H1 (cell line): ENCODE results near the gene IQCK. TPM values are rescaled to one million over a fixed set of nuclear protein-coding genes. Genes with fewer than 3 reads are reported as not detected.

Source experiments
- CHD1 ChIP-seq: IDR thresholded peaks from 2 replicates; pipeline ENCODE4 v1.6.1; 2012; ENCODE audit warnings: low read depth, low read length, improper control_type of control experiment
- CTCF ChIP-seq, 3 experiments: IDR thresholded peaks; 1 replicate in 2 of 3; 2 replicates in 1 of 3; pipeline versions ENCODE4 v1.5.1 to v1.6.1; 2011; ENCODE audit warnings: low read length in 3 of 3, mild to moderate bottlenecking in 3 of 3, inconsistent platforms in 2 of 3, low read depth in 1 of 3, moderate library complexity in 1 of 3; ENCODE audit not compliant: insufficient read depth in 1 of 3; ENCODE audit errors: control extremely low read depth in 1 of 3
- E2F6 ChIP-seq: IDR thresholded peaks from 2 replicates; pipeline ENCODE4 v1.6.1; 2012; ENCODE audit warnings: inconsistent platforms
- JUN ChIP-seq: IDR thresholded peaks from 2 replicates; pipeline ENCODE4 v1.6.1; 2011; ENCODE audit warnings: low read depth, mild to moderate bottlenecking, improper control_type of control experiment, low read length
- NANOG ChIP-seq: IDR thresholded peaks from 2 replicates; pipeline ENCODE4 v1.6.1; 2011; ENCODE audit warnings: low read length, low read depth, mild to moderate bottlenecking, inconsistent platforms; ENCODE audit not compliant: insufficient read depth, poor library complexity, severe bottlenecking
- RNF2 ChIP-seq: fragments of 200-900, 300-1000 bp; sonication (generic); IDR thresholded peaks from 2 replicates; pipeline ENCODE4 v1.7.1; 2016; ENCODE audit warnings: borderline replicate concordance, low read depth, mild to moderate bottlenecking, antibody characterized with exemption, low read length; ENCODE audit not compliant: poor library complexity, severe bottlenecking; ENCODE audit errors: missing control alignments
- TAF1 ChIP-seq: IDR thresholded peaks from 2 replicates; pipeline ENCODE4 v1.6.1; 2011; ENCODE audit warnings: mild to moderate bottlenecking, low read depth, low read length
- polyA plus RNA-seq, 7 experiments: library from polyadenylated mRNA; depleted of rRNA in 3 of 7; stranded (reverse) in 5 of 7; unstranded in 2 of 7; fragments of >200 nt in 5 of 7; fragments of 200-250 nt in 2 of 7; gene quantifications; 1 replicate in 5 of 7; 2 replicates in 1 of 7; 4 replicates in 1 of 7; pipeline versions ENCODE4 v1.2.1 to v1.2.3, GENCODE V29; 2011 to 2013; ENCODE audit warnings: missing spikeins in 2 of 7, mixed read lengths in 2 of 7
- total RNA-seq: library from RNA; stranded (reverse); fragmentation: NEBNext Ultra II Directional; extraction: Animal tissue kit (Norgen Biotek cat#: 25700); gene quantifications from 2 replicates; pipeline ENCODE4 v1.2.1, GENCODE V29; 2021

Gene IQCK
- total and polyA plus RNA-seq, 2 of the 8 experiments (the other 6 are each of a cell fraction or from before 2014, with no cell fraction given): 6.2 to 9.3 TPM

- no peak for TF ChIP-seq JUN
- TF ChIP-seq RNF2: no peak
- TF ChIP-seq CTCF (IDR thresholded peaks at IDR 0.05; ENCODE audit: control extremely low read depth in 1 of 3, insufficient read depth in 1 of 3, low read depth in 1 of 3, low read length in 3 of 3): no peak
- TF ChIP-seq E2F6: no peak
- TF ChIP-seq NANOG: no peak
- TF ChIP-seq CHD1: no peak
- TF ChIP-seq TAF1: no peak
Observed at GRCh38 chr16:19829844-19830692, 112.0 kb downstream of the IQCK start (continued).
